IMR-90 (cell line): ENCODE results near the gene RPS27L. TPM values are rescaled to one million over a fixed set of nuclear protein-coding genes. Genes with fewer than 3 reads are reported as not detected.
A peak's percentile ranks its signal among the peaks of the same experiment; 100 is the strongest.

Source experiments
- ATAC-seq: fragments of 200-7000 bp; cut with Tn5 transposase; 2 replicates; pipeline ENCODE4 v1.9.1; 2020; ENCODE audit warnings: low read depth, mild to moderate bottlenecking, moderate library complexity
- BruUV-seq: library from RNA; stranded (reverse); fragments of 400-500 nt; replicated peaks from 2 replicates; lab custom pipeline; 2021; lab: Mats Ljungman, UMichigan
- CTCF ChIA-PET: fragments of 300-600 bp; formaldehyde crosslinking; extraction: SDS; loops from one replicate; lab custom pipeline; 2021; ENCODE audit warnings: antibody characterized with exemption; lab: Yijun Ruan, JAX
- POLR2A ChIA-PET: fragments of 300-600 bp; sonication (Branson Sonifier 250); formaldehyde crosslinking; loops from one replicate; lab custom pipeline; 2022; ENCODE audit warnings: antibody characterized with exemption; ENCODE audit not compliant: unreplicated experiment; lab: Charles Lee
- DNase-seq: peaks from one replicate; pipeline ENCODE4 v3.0.0; 2013
- H2AFZ ChIP-seq: replicated peaks from 2 replicates; pipeline ENCODE3; 2013; ENCODE audit warnings: low read length, mild to moderate bottlenecking; ENCODE audit not compliant: poor library complexity
- H2AK5ac ChIP-seq: 2 replicates; pipeline ENCODE4 v1.6.1; 2013; ENCODE audit warnings: low read depth, low read length, inconsistent platforms
- H2AK9ac ChIP-seq: replicated peaks from 2 replicates; pipeline ENCODE3; 2013; ENCODE audit warnings: mild to moderate bottlenecking, low read depth, low read length, moderate library complexity; ENCODE audit not compliant: poor library complexity
- H2BK120ac ChIP-seq: 2 replicates; pipeline ENCODE4 v1.6.1; 2013; ENCODE audit warnings: low read depth, low read length, inconsistent platforms
- H2BK15ac ChIP-seq: 3 replicates; pipeline ENCODE4 v1.6.1; 2013; ENCODE audit warnings: low read depth, low read length, inconsistent platforms
- H2BK20ac ChIP-seq: 2 replicates; pipeline ENCODE4 v1.6.1; 2013; ENCODE audit warnings: low read depth, mild to moderate bottlenecking, inconsistent platforms, low read length, moderate library complexity
- H2BK5ac ChIP-seq: 2 replicates; pipeline ENCODE4 v1.6.1; 2013; ENCODE audit warnings: mild to moderate bottlenecking, low read depth, low read length, inconsistent platforms; ENCODE audit not compliant: poor library complexity, severe bottlenecking
- H3K14ac ChIP-seq: replicated peaks from 2 replicates; pipeline ENCODE4 v1.6.1; 2013; ENCODE audit warnings: low read depth, low read length, inconsistent platforms
- H3K18ac ChIP-seq: 2 replicates; pipeline ENCODE4 v1.6.1; 2013; ENCODE audit warnings: low read depth, low read length, control low read depth
- H3K23ac ChIP-seq: 2 replicates; pipeline ENCODE4 v1.6.1; 2013; ENCODE audit warnings: low read depth, low read length, inconsistent platforms
- H3K27ac ChIP-seq: 2 replicates; pipeline ENCODE4 v1.5.1; 2013; ENCODE audit warnings: mild to moderate bottlenecking, control low read depth, low read length; ENCODE audit not compliant: insufficient read depth
- H3K27me3 ChIP-seq: 2 replicates; pipeline ENCODE4 v1.6.1; 2013; ENCODE audit warnings: low read length; ENCODE audit not compliant: control insufficient read depth, insufficient read depth
- H3K36me3 ChIP-seq: 2 replicates; pipeline ENCODE4 v1.6.1; 2013; ENCODE audit warnings: low read length, mixed read lengths; ENCODE audit not compliant: control insufficient read depth, insufficient read depth
- H3K4ac ChIP-seq: 2 replicates; pipeline ENCODE4 v1.6.1; 2013; ENCODE audit warnings: low read depth, low read length, inconsistent platforms
- H3K4me1 ChIP-seq: 2 replicates; pipeline ENCODE4 v1.6.1; 2013; ENCODE audit warnings: low read length, mixed read lengths; ENCODE audit not compliant: control insufficient read depth, insufficient read depth
- H3K4me2 ChIP-seq: 2 replicates; pipeline ENCODE4 v1.6.1; 2013; ENCODE audit warnings: low read depth, mild to moderate bottlenecking, control low read depth, low read length, moderate library complexity
- H3K4me3 ChIP-seq: 2 replicates; pipeline ENCODE4 v1.5.1; 2013; ENCODE audit warnings: low read depth, mild to moderate bottlenecking, control low read depth, low read length, moderate library complexity; ENCODE audit not compliant: insufficient read depth
- H3K56ac ChIP-seq: 2 replicates; pipeline ENCODE4 v1.6.1; 2013; ENCODE audit warnings: low read length, inconsistent platforms; ENCODE audit not compliant: insufficient read depth; ENCODE audit errors: extremely low read depth
- H3K79me1 ChIP-seq, 2 experiments: 2 replicates each; pipeline ENCODE4 v1.6.1; 2013; ENCODE audit warnings: low read length in 2 of 2, inconsistent platforms in 1 of 2, low read depth in 1 of 2
- H3K9ac ChIP-seq: 2 replicates; pipeline ENCODE4 v1.6.1; 2013; ENCODE audit warnings: low read depth, low read length, control low read depth
- H3K9me1 ChIP-seq: 2 replicates; pipeline ENCODE4 v1.6.1; 2013; ENCODE audit warnings: low read length, inconsistent platforms; ENCODE audit not compliant: insufficient read depth
- H3K9me3 ChIP-seq: 2 replicates; pipeline ENCODE4 v1.6.1; 2013; ENCODE audit warnings: low read length; ENCODE audit not compliant: control insufficient read depth, insufficient read depth
- H4K20me1 ChIP-seq: 2 replicates; pipeline ENCODE4 v1.6.1; 2013; ENCODE audit warnings: low read length, inconsistent platforms; ENCODE audit not compliant: insufficient read depth
- H4K5ac ChIP-seq: 2 replicates; pipeline ENCODE4 v1.6.1; 2013; ENCODE audit warnings: mild to moderate bottlenecking, low read depth, low read length, control low read depth
- H4K8ac ChIP-seq, 2 experiments: 2 replicates each; pipeline ENCODE4 v1.6.1; 2013; ENCODE audit warnings: low read depth in 2 of 2, low read length in 2 of 2, control low read depth in 1 of 2, inconsistent platforms in 1 of 2
- H4K91ac ChIP-seq: 2 replicates; pipeline ENCODE4 v1.6.1; 2013; ENCODE audit warnings: low read depth, low read length, inconsistent platforms; ENCODE audit not compliant: insufficient read depth
- CEBPB ChIP-seq: IDR thresholded peaks from 2 replicates; pipeline ENCODE4 v1.6.1; 2012; ENCODE audit warnings: low read depth, low read length, improper control_type of control experiment
- CTCF ChIP-seq: conservative IDR thresholded peaks from 2 replicates; pipeline ENCODE4 v1.5.1; 2012; ENCODE audit warnings: mild to moderate bottlenecking, low read depth, low read length, improper control_type of control experiment
- FOS ChIP-seq: fragments of 150-350 bp; IDR thresholded peaks from 2 replicates; pipeline ENCODE4 v1.6.1; 2016; ENCODE audit warnings: low read depth, low read length
- MAFK ChIP-seq: IDR thresholded peaks from 2 replicates; pipeline ENCODE4 v1.6.1; 2012; ENCODE audit warnings: low read depth, low read length, improper control_type of control experiment
- MAZ ChIP-seq: IDR thresholded peaks from 2 replicates; pipeline ENCODE4 v1.6.1; 2012; ENCODE audit warnings: low read depth, mild to moderate bottlenecking, low read length, improper control_type of control experiment, moderate library complexity, borderline replicate concordance
- RFX5 ChIP-seq: IDR thresholded peaks from 2 replicates; pipeline ENCODE4 v1.8.0; 2012; ENCODE audit warnings: low read depth, mild to moderate bottlenecking, low read length, moderate library complexity
- WGBS, 2 experiments: methylation state at CpG; one replicate each; pipeline versions ENCODE4 v1.1.5 to v1.1.7; 2013; ENCODE audit warnings: missing lambda C conversion rate in 2 of 2; ENCODE audit not compliant: insufficient read length in 1 of 2; ENCODE audit errors: extremely low coverage in 2 of 2; 5-methylcytosine and 5-hydroxymethylcytosine counted together
- dilution Hi-C: fragments of 300-500 bp; cut with HindIII; formaldehyde crosslinking; loops from one replicate; pipeline ENCODE4 v1.14.3; 2018; ENCODE audit warnings: low sequenced_read_pairs; ENCODE audit not compliant: unreplicated experiment
- in situ Hi-C: fragments of 300-500 bp; cut with MboI; formaldehyde crosslinking; loops from 3 replicates; pipeline ENCODE4 v1.14.3; 2019; ENCODE audit warnings: low sequenced_read_pairs, inconsistent platforms, mixed read lengths
- intact Hi-C: fragments of 100-400 bp; cut with micrococcal nuclease; formaldehyde crosslinking; loops from 2 replicates; pipeline ENCODE4 v1.10.0; 2022
- polyA plus RNA-seq, 3 experiments: library from polyadenylated mRNA; depleted of rRNA; stranded (reverse); fragments of >200 nt; gene quantifications; 2 replicates each; pipeline ENCODE4 v1.2.3, GENCODE V29; 2012; ENCODE audit warnings: low replicate concordance in 1 of 3
- total RNA-seq: library from RNA; depleted of rRNA; stranded (reverse); fragments of >200 nt; gene quantifications from 2 replicates; pipeline ENCODE4 v1.2.3, GENCODE V29; 2012

Gene RPS27L
- total and polyA plus RNA-seq, 2 of the 4 experiments (the other 2 are of a cell fraction): 53.1 to 302 TPM

- POLR2A ChIA-PET: interaction anchor here (0.6 to 0.9 kb wide), 3 partner anchors 9 to 846 kb away, joined by 3 to 6 read pairs (median 4); no protein-coding TSS in a partner anchor
- TF ChIP-seq FOS (peak; percentile 34; the same call in 1 of the 2 replicates), CEBPB (no peak), RFX5 (no peak), MAFK (no peak), CTCF (no peak), MAZ (no peak)
- H3K79me1 ChIP-seq: peaks cover 10 to 51% of the 10 kb centered on the region in 2 experiments
- peaks cover 6% of the 10 kb centered on the region for H3K9me1 ChIP-seq
- no peak overlapping the region for H2BK20ac ChIP-seq
- no peak overlapping the region for H3K9ac ChIP-seq
- no peak overlapping the region; the same call in 1 of the 2 replicates for H3K56ac ChIP-seq
- no peak overlapping the region for H3K23ac ChIP-seq
- no peak overlapping the region; the same call in 1 of the 2 replicates for H2BK120ac ChIP-seq
- no peak overlapping the region for H3K4me3 ChIP-seq
- no peak overlapping the region; a peak in 1 of 4 replicates for H4K8ac ChIP-seq
- ATAC-seq (peak; percentile 70), DNase-seq (peak; percentile 75)
- no peaks in the 10 kb centered on the region for H3K27me3 ChIP-seq
- no peaks in the 10 kb centered on the region for H3K9me3 ChIP-seq
- intact Hi-C loops (no loop called here), dilution Hi-C loops (no loop called here), in situ Hi-C loops (no loop called here)
- H2AK9ac ChIP-seq: no peak overlapping the region
- H3K18ac ChIP-seq: no peak overlapping the region
- no peaks in the 10 kb centered on the region for H4K20me1 ChIP-seq
- no peak overlapping the region for H3K4ac ChIP-seq
- BruUV-seq: no TSS peak
- peaks cover 16% of the 10 kb centered on the region for H3K4me1 ChIP-seq
- H2BK5ac ChIP-seq: peak overlapping the region; percentile 97
- no peak overlapping the region for H3K14ac ChIP-seq
- H2AK5ac ChIP-seq: no peak overlapping the region
- H3K36me3 ChIP-seq: peaks cover 15% of the 10 kb centered on the region
- H4K91ac ChIP-seq: no peak overlapping the region
- no peak overlapping the region for H4K5ac ChIP-seq
- H2AFZ ChIP-seq: no peak overlapping the region
- CTCF ChIA-PET: no interaction called here
- H3K27ac ChIP-seq: no peak overlapping the region
- no peak overlapping the region for H2BK15ac ChIP-seq
- no peak overlapping the region for H3K4me2 ChIP-seq
- WGBS, 2 experiments: 100% methylated on average over 1 of the region's 1 CpG; no CpG with 5 or more reads in 1 of the 2 experiments
Measured at GRCh38 chr15:63133786-63134185, 23.5 kb downstream of the RPS27L start.
